Activated T-helper 2 cell treated with anti-CD3 and anti-CD28 coated beads, Interferon-gamma antibody, Interleukin-2, Interleukin-4, amounts not matched to agents 10 μg/mL and 5 μg/mL and 100 μg/mL, durations not matched to agents 14 hours and 24 hours and 36 hours (primary cell): ENCODE measurements around the gene ASCL2. TPM values are rescaled to one million over a fixed set of nuclear protein-coding genes. Genes with fewer than 3 reads are reported as not detected.

ENCODE experiments used
- DNase-seq: peaks from one replicate; pipeline ENCODE4 v3.0.0; 2021; ENCODE audit warnings: low spot score
- H3K27ac Mint-ChIP-seq: one replicate; pipeline ENCODE4 v1.8.0; 2021; ENCODE audit warnings: mixed read lengths
- H3K27me3 Mint-ChIP-seq: one replicate; pipeline ENCODE4 v1.8.0; 2021; ENCODE audit warnings: low read depth, mixed read lengths
- H3K36me3 Mint-ChIP-seq: one replicate; pipeline ENCODE4 v1.8.0; 2021; ENCODE audit warnings: low read depth, mixed read lengths
- H3K4me1 Mint-ChIP-seq: one replicate; pipeline ENCODE4 v1.8.0; 2021; ENCODE audit warnings: low read depth, mixed read lengths
- H3K4me3 Mint-ChIP-seq: one replicate; pipeline ENCODE4 v1.8.0; 2021; ENCODE audit warnings: low read depth, mild to moderate bottlenecking, moderate library complexity, mixed read lengths
- H3K9me3 Mint-ChIP-seq: one replicate; pipeline ENCODE4 v1.8.0; 2021; ENCODE audit warnings: mixed read lengths
- intact Hi-C: fragments of 100-400 bp; cut with micrococcal nuclease; formaldehyde crosslinking; loops from one replicate; pipeline ENCODE4 v1.15.1; 2023
- total RNA-seq: library from RNA; stranded (reverse); gene quantifications from 2 replicates; pipeline ENCODE4 v1.2.3, GENCODE V29; 2022

ASCL2 gene
- total RNA-seq, 1 donor from 2014 or later, result 0.25 TPM

DNA sequence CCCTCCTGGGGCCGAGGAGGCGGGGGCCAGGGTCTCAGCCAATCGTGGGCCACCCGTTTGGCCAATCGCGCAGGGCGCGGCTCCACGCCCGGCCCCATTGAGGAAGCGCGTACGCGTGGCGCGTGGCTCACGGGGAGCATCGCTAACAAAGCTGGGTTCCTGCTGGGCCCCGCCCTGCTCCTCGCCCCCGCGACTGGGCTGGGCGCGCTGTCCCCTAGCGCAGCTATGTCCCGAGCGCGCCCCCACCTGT is 614 bp upstream of the ASCL2 start:
- Mint-ChIP-seq H3K27me3 (peaks cover 22% of the 10 kb centered on the region), H3K36me3 (no peaks in the 10 kb centered on the region), H3K27ac (no peak overlapping the region), H3K9me3 (no peaks in the 10 kb centered on the region), H3K4me1 (peaks cover 7% of the 10 kb centered on the region), H3K4me3 (no peak overlapping the region)
- intact Hi-C loops, result no loop called here
- DNase-seq, result peak; percentile 9

DNA sequence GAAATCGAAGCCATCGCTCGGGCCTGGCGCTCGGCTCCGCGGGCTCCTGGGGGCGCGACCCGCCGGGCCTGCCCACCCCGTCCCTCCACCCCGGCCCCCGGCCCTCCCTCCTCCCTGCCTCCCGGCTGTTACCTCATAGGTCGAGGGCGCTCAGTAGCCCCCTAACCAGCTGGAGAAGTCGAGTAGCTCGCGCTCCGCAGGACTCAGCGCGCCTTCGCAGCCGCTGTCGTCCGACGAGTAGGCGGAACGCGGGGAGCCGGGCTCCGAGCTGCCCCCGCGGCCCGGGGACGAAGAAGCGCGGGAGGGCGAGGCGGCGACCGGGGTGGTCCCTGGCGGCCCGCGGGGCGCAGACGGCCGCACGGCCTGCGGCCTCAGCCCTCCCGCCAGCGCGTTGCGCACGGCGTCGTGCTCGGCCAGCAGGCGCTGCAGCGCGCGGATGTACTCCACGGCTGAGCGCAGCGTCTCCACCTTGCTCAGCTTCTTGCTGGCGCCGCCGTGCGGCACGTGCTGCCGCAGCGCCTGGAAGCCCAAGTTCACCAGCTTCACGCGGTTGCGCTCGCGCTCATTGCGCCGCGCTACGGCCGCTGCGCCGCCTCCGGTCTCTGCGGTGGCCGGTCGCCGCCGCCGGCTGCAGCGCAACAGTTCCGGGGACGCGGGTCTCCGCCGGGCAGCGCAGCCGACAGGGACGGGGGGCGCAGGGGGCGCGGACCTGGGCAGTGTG is 627 bp downstream of the ASCL2 start:
- no peak overlapping the region for H3K4me3 Mint-ChIP-seq
- H3K27ac Mint-ChIP-seq, result no peak overlapping the region
- no peaks in the 10 kb centered on the region for H3K36me3 Mint-ChIP-seq
- H3K4me1 Mint-ChIP-seq, result peaks cover 15% of the 10 kb centered on the region
- intact Hi-C loops, result loop anchor here (1.0 to 2.0 kb wide), 2 partner anchors 129 to 192 kb away; no protein-coding TSS in a partner anchor
- H3K27me3 Mint-ChIP-seq, result peaks cover 22% of the 10 kb centered on the region
- peak; percentile 39 for DNase-seq
- H3K9me3 Mint-ChIP-seq, result no peaks in the 10 kb centered on the region

DNA sequence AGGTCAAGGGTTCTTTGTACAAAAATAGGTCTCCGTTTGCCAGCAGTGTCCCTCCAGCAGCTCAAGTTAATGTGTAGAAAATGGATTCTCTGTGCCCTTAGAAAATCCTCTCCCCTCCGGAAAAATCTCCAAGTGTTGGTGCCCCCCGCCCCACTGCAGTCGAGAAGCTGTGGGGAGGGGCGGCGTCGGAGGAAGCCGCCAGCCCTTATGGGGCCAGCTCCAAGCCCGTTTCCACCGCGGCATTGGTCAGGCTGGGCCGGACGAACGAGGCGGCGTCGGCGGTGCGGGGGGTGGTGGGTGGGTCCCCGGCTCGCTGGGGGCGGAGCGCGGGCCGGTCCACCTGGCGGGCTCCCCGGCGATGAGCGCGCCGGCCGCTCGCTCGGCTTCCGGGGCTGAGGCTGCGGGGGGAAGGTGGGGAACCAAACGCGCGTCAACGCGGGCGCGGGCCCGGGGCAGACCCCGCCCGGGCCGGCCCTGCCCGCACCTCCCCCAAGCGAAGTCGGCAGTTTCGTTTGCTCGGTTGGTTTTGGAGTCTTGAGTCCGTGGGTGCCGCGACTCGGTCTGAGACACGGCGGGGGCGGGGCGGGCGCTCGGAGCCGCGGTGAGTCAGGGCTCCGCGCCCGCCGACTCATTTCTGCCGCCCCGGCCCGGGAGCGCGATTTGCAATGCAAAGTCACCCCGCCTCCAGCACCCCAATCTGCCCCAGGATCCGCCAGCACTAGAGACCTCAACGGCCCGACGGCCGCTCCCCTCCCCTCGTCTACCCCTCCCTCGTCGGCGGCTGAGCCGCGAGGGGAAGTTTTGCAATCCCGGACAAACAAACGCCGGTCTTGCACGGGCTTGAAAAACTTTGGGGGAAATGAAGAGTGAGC is 1.4 kb downstream of the ASCL2 start:
- H3K27ac Mint-ChIP-seq, result no peak overlapping the region

DNA sequence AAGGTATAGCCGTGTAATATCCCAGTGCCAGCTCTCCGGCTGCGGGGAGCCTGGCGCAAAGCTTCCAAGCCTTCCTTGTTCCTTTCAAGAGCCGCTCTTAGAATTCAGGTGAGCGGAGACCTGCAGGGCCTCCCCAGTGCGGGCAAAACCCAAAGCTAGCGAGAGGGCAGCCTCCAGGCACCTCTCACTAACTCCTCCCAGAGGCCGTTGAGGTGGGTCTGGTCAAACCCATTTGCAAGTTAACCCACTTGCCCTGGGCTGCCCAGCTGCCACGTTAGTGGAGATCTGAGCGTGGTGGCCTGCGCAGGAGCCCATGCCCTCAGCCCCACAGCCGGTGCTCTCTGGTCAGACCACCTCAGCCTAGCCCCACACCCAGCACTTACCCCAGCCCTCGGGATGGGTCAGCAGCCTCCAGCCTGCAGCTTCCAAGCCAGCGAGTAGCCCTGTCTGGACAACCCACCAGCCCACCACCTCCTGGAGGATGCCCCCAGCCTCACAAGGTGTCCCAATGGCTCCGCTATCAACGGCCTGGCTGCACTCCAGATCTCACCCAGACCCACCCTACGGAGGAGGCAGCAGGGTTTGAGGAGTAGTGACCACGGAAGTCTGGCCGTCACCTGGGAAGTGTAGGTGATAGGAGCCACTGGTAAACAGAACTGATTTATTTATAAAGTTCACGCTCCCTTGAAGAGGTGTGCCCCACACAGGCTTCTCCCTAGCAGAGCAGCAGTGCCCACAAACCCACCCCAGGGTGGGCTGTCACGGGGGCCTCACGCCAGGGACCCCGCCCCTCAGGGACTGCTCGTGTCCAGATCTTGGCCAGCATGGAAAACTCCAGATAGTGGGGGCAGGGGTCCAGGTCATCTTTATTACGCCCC is 2.3 kb downstream of the ASCL2 start:
- intact Hi-C loops, result loop anchor here (2.0 kb wide), 1 partner anchor 127 kb away; no protein-coding TSS in a partner anchor
- DNase-seq, result no peak
- Mint-ChIP-seq H3K36me3 (no peaks in the 10 kb centered on the region), H3K9me3 (no peaks in the 10 kb centered on the region), H3K27me3 (peaks cover 19% of the 10 kb centered on the region), H3K4me1 (peaks cover 15% of the 10 kb centered on the region), H3K4me3 (peak overlapping the region; percentile 30), H3K27ac (no peak overlapping the region)

More for the DNA sequence above, 1.4 kb downstream of the ASCL2 start:
- no peaks in the 10 kb centered on the region for H3K9me3 Mint-ChIP-seq
- DNase-seq, result peak; percentile 21
- intact Hi-C loops, result loop anchor here (1.0 to 2.0 kb wide), 2 partner anchors 128 to 192 kb away; no protein-coding TSS in a partner anchor
- no peaks in the 10 kb centered on the region for H3K36me3 Mint-ChIP-seq
- peaks cover 22% of the 10 kb centered on the region for H3K27me3 Mint-ChIP-seq
- peak overlapping the region; percentile 30 for H3K4me3 Mint-ChIP-seq
- H3K4me1 Mint-ChIP-seq, result peaks cover 15% of the 10 kb centered on the region

DNA sequence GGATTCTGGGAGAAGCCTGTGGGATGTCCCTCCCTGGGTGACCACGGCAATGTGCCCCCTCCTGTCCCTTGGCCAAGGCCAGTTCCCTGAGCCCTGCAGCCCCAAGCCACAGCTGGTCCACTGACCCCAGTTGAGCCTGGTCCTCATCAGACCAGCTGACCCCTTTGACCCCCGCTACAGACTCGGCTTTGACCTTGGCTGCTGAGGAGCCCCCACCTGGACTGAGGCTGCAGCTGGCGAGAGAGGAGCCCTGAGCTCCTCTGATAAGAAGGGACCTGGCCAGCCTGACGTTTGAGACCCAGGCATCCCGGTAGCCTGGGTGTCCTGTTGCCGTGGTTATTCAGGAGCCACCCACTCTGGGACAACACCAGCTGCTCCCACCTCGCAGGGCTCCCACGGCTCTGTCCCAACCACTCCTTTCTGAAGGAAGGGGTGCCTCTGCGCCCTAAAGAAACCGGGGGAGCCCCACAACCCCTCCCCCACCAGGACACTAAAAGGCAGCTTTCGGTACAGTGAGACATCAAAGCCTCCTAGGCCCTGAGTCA is 3.0 kb downstream of the ASCL2 start:
- no peak overlapping the region for H3K27ac Mint-ChIP-seq
- H3K36me3 Mint-ChIP-seq, result no peaks in the 10 kb centered on the region
- no peak overlapping the region for H3K4me3 Mint-ChIP-seq
- H3K27me3 Mint-ChIP-seq, result peaks cover 16% of the 10 kb centered on the region
- intact Hi-C loops, result no loop called here
- no peak for DNase-seq
- H3K9me3 Mint-ChIP-seq, result no peaks in the 10 kb centered on the region
- H3K4me1 Mint-ChIP-seq, result peaks cover 15% of the 10 kb centered on the region

DNA sequence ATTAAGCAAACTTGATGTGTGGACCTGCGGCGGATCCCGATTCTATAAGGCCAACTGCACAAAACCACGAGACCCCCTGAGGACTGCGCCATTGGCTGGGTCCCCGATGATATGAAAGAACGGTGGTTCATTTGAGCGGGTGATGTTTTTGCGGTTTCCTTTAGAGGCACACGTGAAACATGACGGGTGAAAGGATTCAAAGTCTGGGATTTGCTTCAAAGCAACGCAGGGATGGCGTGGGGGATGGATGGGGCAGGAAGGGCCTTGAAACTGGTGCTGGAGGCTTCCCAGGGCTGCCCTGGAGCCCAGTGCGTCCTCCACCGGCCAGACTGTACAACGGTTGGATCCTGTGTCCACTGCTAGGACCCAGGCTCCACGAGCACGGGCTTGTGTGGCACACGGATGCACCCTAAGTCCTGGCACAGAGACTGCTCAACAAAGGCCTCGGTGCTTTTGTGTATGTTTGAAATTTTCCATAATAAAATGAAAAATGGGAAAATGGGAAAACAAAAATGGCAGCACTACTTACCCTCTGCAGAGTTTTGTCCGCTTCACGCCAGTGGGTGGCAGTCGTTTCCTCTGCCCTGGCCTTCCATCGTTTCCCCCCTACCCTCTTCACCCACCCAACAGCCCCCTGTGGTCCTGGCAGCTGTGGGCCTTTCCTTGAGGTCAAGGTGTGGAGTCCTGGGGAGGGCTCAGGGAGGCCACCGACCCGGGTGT is 3.6 kb downstream of the ASCL2 start:
- Mint-ChIP-seq H3K9me3 (no peaks in the 10 kb centered on the region), H3K4me3 (no peak overlapping the region), H3K27ac (no peak overlapping the region), H3K36me3 (no peaks in the 10 kb centered on the region), H3K27me3 (peaks cover 16% of the 10 kb centered on the region), H3K4me1 (peaks cover 15% of the 10 kb centered on the region)
- DNase-seq, result no peak
- intact Hi-C loops, result no loop called here

DNA sequence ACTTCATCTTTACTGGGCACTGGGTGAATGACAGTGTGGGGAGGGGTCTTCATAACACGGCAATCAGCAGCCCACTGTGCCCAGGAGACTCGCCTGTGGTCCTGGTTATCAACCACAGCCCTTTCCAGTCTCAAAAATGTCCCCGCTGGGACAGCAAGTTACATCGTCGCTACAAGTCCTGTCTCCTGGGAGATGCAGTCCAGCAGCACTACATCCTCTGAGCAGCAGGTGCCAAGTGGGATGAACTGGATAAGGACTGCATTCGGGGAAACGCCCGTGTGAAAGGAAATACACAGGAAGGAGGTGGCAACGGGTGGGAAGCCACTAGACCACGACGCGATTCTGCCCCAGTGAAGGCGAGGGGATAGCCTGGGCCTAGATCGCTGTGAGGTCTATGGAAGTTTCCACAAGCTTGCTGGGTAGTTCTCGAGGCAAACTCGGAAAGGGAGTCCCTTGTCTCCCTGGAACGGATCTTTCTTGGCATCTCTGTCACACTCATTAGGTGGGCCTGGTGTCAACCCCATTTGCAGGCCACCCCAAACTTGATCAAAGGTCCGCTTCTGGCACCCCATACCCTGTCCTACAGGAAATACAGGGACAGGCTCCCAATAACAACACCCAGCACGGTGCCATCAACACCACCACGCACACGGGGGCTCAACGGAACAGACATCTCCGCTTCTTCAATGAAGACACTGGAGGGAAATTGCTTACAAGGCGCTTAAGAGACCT is 4.4 kb downstream of the ASCL2 start:
- Mint-ChIP-seq H3K27ac (peak overlapping the region; percentile 38), H3K9me3 (no peaks in the 10 kb centered on the region), H3K4me1 (peaks cover 15% of the 10 kb centered on the region), H3K4me3 (peak overlapping the region; percentile 21), H3K36me3 (no peaks in the 10 kb centered on the region), H3K27me3 (peaks cover 12% of the 10 kb centered on the region)
- intact Hi-C loops, result no loop called here
- DNase-seq, result no peak

DNA sequence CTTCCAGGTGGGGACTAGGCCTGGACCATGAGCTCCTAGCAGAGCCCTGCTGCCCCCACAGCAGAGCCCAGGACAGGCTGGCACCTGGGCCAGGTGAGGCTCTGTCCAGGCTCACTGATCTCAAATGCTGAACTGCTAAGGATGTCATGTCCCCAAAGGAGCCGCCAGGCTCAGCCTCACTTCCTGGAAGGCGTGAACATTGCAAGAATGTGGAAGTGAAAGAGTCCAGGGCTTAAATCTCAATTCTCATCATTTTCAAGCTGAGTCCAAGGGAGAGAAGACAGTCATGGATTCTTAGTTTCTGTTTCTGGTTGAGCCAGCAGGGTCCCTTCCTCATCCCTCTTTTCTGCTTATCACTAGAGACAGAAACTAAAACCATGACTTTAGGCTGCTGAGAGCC is 5.0 kb downstream of the ASCL2 start:
- DNase-seq, result peak; percentile 12
- Mint-ChIP-seq H3K27ac (peak overlapping the region; percentile 38), H3K9me3 (no peaks in the 10 kb centered on the region), H3K36me3 (no peaks in the 10 kb centered on the region), H3K4me1 (peaks cover 15% of the 10 kb centered on the region), H3K27me3 (peaks cover 8% of the 10 kb centered on the region), H3K4me3 (peak overlapping the region; percentile 13)
- intact Hi-C loops, result no loop called here

DNA sequence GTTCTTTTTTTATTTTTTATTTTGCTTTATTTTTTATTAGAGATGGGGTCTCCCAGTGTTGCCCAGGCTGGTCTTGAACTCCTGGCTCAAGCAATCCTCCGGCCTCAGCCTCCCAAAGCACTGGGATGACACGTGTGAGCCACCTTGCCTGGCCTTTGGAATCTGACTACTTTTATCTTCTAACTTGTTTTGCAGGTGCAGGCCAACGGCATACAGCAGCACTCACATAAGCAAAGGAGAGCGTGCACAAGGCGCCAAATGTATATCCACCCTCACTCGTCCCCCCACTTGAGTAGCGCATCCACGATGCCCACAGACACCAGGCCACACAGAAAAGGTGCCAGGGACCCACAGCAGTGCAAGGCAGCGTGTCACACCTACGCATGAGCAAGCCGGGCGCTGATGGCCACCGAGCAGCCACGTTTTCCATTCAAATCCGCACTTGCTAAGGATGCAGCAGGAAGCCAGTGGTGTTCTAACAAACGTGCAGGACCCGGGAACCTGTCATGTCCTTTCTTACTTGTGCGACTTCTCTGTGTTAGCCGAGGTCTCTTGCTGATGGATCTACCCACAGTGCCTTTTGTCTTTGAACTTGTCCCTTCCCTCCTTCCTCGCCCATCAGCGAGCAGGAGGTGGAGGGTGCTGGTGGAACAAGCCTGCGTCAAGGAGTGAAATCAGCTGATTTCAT is 5.9 kb downstream of the ASCL2 start:
- DNase-seq, result no peak
- intact Hi-C loops, result no loop called here

DNA sequence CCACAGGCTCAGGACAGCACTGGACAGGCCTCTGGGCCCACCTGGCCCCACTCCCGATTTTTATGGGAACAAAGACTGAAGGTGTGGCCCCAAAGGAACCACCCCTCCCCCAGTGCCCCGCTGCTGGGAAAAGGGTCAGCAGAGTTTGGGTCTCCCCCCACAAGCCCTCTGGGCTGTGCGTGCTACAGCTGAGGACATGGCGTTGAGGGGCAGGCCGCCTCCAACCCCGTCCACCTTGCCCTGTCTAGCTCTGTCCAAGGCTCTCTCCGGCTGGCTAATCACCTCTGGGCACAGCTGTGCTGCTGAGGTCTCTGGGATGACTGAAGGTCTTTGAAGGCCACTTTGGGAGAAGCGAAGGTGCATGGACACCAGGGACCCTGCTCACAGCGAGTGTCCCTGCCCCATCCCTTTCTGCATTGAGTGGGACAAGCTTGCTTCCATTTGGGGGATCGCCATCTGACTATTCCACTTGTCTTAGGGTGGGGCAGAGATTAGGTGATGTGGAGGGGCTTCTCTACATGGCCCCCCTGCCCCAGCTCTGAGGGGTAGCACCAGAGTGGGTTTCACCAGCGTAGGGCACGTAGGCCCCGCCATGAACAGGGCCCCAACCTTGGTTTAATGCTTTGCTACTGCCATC is 6.5 kb downstream of the ASCL2 start:
- no peak overlapping the region for H3K4me3 Mint-ChIP-seq
- no peak for DNase-seq
- no peak overlapping the region for H3K27ac Mint-ChIP-seq
- H3K9me3 Mint-ChIP-seq, result no peaks in the 10 kb centered on the region
- intact Hi-C loops, result no loop called here
- H3K4me1 Mint-ChIP-seq, result peaks cover 15% of the 10 kb centered on the region
- H3K27me3 Mint-ChIP-seq, result peaks cover 8% of the 10 kb centered on the region
- H3K36me3 Mint-ChIP-seq, result no peaks in the 10 kb centered on the region

More for the DNA sequence above, 5.9 kb downstream of the ASCL2 start:
- H3K27me3 Mint-ChIP-seq, result peaks cover 8% of the 10 kb centered on the region
- H3K27ac Mint-ChIP-seq, result no peak overlapping the region
- H3K4me3 Mint-ChIP-seq, result no peak overlapping the region
- no peaks in the 10 kb centered on the region for H3K9me3 Mint-ChIP-seq
- peaks cover 15% of the 10 kb centered on the region for H3K4me1 Mint-ChIP-seq
- no peaks in the 10 kb centered on the region for H3K36me3 Mint-ChIP-seq

DNA sequence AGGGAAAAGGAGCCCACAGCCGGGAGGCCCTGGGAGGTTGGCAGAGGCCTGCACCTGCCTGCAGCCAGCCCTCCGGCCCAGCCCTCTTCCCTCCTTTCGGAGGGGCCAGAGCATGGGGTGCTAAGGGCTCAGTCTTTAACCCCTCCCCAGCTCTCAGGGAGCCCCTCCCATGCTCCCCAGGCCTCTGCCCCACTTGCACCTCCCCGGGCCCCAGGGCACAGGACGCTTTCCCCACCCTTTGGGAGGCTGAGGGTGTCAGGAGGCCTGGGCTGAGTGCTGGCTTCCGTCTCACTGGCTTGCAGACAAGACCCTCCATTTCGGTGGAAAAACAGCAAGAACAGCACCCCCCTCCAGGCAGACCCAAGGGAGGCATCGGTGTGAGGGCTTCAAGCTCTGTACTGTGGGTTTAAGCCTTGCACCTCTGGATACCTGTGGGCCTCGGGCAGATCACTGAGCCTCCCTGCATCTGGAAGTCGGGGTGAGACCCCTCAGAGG is 7.3 kb downstream of the ASCL2 start:
- peaks cover 2% of the 10 kb centered on the region for H3K27me3 Mint-ChIP-seq
- intact Hi-C loops, result no loop called here
- no peak for DNase-seq

More for the DNA sequence above, 7.3 kb downstream of the ASCL2 start:
- H3K4me3 Mint-ChIP-seq, result no peak overlapping the region
- no peak overlapping the region for H3K27ac Mint-ChIP-seq
- no peaks in the 10 kb centered on the region for H3K36me3 Mint-ChIP-seq
- H3K4me1 Mint-ChIP-seq, result peaks cover 15% of the 10 kb centered on the region
- no peaks in the 10 kb centered on the region for H3K9me3 Mint-ChIP-seq
